HCEC 1CT (cell line): ENCODE measurements around the gene CCDC38.

Experiments used
- DNase-seq: peaks from one replicate; pipeline ENCODE4 v3.0.0-alpha.2; 2017

Gene CCDC38

DNA sequence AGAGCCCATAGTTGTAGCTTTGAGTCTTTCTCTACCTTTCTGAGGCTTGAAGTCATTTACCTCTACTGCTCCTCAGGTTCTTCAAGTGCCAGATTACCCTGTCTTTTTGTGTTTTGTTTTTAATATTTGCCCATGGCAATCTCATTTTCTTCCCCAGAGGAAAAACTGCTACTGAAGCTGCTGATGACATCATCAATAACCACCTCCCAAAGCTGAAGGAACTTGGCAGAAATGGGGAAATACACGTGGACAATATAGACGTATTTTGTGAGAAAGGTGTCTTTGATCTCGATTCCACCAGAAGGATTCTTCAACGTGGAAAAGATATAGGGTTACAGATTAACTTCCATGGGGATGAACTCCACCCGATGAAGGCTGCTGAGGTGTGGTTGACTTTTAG, 17.8 kb upstream of the CCDC38 start:
- no peak for DNase-seq

DNA sequence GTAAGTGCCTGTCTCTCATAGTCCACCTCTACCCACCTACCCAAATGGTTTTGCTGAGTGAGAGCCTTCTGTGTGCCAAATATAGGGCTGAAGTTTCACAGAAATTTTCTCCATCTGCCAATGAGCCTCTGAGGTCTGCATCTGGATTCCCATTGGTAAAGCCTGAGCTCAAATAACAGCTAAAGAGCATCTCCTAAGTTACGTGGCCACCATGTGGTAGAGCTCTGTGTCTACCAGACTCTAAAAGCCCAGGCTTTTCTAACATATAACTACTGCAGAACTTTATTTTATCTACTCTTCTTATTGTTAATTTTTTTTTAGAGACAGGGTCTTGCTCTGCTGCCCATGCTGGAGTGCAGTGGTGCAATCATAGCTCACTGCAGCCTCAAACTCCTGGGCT, 16.7 kb upstream of the CCDC38 start:
- DNase-seq: peak; percentile 21

DNA sequence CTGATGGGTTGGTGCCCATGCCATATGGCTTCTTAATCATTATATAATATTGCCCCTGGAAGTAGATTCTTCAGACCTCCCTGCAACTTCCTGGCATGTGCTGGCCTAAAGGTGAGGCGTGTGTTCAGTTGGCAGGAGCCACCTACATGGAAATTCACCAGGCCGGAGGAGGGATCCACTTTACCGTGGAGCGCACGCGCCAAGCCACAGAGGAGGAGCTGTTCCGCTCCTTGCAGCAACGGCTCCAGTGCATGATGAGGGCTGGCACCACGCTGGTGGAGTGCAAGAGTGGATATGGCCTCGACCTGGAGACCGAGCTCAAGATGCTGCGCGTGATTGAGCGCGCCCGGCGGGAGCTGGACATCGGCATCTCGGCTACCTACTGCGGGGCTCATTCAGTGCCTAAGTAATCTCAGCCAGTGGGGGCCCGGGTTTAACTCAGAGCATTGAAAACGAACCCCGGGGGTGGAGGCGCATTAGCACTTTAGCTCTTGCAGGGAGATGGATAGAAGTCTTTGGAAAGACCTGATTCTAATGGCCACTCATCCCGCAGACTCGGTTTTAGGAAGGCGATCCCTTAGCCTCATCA, 14.2 kb upstream of the CCDC38 start:
- no peak for DNase-seq

DNA sequence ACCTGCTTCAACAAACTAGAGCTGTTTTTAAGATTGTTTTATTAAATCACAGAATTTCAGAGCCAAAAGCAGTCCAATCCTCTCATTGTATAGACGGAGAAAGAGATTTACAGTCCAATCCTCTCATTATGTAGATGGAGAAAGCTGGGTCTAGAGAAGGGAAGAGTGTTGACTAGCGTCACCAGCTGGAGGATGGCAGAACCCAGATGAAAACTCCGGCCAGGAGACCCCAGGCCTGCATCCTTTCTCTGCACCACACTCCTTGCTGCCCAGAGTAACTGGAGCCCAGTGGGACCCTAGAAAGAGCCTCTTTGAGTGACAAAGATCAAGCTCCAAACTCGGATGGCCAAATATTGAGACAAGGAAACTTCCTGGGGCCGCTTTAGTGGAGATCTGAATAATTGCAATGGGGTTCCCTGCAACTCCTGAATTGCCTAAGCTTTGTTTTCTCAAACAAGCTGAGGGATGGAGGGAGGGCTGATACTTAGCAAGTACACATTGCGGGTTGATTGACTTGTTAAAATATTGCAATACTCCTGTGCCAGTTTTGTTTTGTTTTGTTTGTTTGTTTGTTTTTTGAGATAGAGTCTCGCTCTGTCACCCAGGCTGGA, 13.2 kb upstream of the CCDC38 start:
- no peak for DNase-seq

DNA sequence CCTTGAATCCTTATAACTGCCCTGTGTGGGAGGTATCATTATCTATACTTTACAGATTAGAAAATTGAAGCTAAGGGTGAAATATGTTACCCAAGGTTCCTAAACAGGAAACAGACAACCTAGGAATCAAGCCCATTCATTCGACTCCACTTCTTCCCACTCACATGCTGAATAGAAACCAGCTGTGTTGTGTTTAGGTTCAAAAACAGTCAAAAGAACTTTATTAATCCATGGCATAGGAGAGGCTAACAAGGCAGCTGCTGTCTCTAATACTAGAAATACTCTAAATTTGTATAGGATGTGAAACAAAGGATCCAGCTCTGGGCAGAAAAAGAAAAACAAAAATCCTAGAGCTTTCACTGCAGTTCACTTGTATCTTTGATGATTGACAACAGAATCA, 10.6 kb upstream of the CCDC38 start:
- no peak for DNase-seq

DNA sequence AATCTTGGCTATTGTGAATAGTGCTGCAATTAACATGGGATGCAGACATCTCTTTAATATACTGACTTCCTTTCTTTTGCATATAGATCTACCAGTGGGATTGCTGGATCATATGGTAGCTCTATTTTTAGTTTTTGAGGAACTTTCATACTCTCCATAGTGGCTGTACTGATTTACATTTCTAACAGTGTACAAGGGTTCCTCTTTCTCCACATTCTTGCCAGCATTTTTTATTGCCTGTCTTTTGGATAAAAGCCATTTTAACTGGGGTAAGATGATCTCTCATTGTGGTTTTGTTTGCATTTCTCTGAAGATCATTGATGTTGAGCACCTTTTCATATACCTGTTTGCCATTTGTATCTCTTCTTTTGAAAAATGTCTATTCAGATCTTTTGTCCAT, 9.1 kb upstream of the CCDC38 start:
- DNase-seq: no peak

DNA sequence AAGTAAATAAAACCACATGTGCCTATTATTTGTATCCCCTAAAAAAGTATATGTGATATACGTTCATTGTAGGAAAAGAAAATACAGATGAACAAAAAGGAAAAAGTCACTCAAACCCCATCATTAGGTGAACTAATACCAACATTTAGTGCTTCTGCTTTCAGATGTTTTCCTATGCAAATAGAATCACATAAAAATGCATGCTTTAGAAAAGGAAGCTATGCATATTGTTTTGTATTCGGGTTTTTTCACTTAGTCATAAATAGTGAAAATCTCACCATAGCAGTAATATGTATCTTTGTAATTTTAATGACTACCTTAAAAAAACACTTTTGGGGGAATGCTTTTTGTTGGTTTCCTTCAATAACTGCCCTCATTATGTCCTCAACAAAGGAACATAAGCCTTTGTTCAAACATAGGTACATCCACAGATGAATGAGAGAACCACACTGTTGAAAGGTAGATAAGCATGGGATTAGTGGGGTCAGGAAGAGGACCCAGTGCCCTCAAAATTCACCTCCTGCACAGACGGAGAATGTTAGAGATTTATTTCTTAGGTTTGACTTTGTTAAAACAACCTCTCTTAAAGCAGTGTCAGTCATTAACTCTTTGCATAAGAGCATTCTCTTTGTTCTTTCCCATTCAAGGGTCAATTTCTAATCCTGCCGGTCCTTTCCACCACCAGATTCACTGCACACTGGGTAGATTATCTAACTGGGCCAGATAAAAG, 7.2 kb upstream of the CCDC38 start:
- no peak for DNase-seq

DNA sequence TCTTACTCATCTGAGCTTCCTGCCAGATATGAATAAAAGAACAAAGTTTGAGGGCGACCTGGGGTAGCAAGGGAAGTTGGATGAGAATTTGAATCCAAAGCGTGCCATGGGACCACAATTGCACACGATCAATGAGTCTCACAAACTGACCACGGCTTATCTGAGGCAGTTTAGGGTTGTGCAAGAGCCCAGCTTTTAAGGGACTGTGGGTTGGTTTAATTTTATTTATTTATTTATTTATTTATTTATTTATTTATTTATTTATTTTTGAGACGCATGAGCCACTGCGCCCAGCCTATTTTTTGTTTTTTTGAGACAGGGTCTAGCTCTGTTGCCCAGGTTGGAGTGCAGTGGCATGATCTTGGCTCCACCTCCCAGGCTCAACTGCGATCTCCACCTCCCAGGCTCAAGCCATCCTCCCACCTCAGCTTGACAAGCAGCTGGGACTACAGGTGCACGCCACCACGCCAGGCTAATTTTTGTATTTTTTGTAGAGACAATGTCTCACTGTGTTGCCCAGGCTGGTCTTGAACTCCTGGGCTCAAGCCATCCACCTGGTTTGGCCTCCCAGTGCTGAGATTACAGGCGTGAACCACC, 1.8 kb upstream of the CCDC38 start:
- no peak for DNase-seq

DNA sequence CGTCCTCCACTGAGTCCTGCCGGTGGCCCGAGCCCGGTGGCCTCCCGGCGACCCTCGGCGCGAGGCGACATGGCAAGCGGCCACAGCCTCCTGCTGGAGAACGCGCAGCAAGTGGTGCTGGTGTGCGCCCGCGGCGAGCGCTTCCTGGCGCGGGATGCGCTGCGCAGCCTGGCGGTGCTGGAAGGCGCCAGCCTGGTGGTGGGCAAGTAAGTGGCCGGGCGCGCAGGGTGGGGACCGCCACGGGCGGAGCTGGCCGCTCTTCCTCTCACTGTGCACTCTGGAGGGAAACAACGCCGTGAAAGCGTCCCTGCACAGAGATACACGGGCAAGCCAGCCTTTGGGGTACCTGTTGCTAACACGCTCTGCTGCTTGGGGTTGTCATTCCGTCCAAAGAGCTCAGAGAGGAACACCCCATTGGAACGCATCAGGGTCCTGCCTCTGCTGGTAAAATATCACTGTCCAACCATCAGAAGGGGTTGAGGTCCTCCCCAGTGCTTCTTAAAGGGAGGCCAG, 972 bp upstream of the CCDC38 start, which contains the start of gene AMDHD1:
Gene AMDHD1, plus strand, starts transcription at position 2 of the 513 bp plus-strand sequence. Its CDS starts 68 bp downstream, at position 70.
- DNase-seq: peak; percentile 46

DNA sequence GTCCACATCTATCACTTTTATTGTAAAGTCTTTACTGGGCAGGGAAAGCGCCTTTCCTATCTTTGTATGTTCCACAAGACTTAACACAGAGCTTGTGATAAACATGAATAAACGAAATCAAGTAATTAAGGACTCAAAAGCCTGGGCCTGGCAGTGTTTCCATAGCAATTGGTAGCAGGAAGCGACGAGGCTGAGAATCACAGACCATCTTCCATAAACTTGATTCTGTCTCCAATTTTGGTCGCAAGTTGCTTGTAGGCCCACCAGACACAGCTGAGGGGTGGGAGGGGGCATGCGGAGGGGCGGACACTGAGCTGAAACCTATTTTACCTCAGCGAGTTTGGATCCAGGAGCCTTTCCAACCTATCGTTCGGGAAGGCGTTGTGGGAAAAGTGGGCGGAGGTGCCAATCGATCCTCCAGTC, 302 bp downstream of the CCDC38 start:
- no peak for DNase-seq

DNA sequence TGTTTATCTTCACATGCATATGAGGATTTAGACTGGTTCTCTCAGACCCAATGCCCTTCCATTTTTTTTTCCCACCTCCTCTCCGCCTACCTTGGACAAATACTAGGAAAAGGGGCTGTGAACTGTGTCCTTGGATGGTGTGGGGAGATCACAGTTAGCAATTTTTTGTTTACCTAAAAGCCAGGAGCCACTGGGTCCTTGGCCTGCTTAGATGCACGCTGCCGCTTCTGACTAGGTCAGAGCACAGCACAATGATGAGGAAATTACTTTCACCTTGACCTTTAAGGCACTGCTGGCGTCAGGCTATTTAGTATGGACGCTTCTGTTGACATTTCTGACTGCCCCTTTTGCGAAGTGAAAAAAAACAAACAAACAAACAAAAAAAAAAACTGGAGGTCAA, 1.9 kb downstream of the CCDC38 start:
- DNase-seq: no peak

DNA sequence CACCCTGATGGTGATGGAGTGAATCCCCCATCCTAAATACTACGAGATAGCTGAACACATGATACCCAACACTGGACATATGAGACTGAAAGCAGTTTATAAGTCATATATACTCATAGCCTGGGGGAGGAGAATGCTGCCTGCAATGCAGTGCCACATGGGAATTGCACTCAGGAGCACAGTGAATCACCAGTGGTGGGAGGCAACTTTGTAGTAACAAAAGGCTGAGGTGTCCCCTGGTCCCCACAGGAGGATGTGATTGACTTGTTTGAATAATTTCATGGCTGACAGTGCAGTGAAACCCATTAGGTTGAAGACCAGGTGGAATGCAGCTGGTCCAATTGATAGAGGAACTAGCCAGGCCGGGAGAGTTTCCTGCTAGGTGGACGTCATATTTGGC, 20.2 kb downstream of the CCDC38 start:
- no peak for DNase-seq

DNA sequence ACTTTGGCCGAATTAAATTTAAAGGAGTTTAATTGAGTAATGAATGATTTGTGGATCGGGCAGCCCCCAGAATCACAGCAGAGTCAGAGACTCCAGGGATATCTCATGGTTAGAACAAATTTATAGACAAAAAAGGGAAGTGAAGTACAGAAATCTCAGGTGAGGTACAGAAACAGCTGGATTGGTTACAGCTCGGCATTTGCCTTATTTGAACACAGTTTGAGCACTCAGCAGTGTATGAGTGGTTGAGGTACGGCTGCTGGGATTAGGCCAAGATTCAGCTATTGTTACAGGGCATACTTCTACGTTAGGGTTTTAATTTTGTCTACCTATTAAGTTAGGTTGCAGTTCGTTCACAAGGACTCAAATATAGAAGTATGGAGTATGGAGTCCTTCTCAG, 23.3 kb downstream of the CCDC38 start:
- DNase-seq: no peak

DNA sequence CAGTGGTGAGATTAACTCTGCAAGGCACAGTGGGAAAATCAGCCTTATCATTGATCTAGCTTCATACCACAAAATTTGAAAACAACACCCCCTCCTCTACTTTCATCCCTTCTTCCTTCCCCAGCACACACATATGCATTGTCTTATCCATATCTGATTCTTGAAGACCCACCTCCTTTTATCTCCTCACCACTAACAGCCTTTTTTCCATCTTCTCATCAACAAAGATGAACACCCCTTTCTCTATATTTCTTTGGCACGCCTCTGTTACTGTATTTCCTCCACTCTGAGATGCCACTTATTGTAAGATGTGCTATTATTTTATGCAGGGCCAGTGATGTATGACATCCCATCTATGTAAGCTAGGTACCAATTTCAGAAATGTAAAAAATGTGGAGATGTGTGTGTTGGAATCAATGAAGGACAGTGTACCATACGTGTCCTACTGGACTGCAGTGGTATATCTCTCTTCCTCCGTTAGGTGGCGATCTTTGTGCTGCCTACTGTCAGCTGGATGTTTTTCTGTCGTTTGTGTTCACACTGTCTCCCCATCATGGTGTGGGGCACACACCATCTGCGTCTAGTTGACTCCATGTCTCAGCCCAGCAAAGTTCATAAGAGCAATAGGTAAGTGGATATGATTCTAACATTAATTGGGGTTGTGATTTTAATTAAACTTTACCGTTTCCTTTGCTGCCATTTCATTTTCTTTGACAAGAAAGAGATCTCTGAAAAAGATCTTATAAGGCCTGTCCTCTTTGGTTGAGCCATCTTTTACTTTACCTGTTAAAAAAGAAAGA, 24.0 kb downstream of the CCDC38 start:
- peak; percentile 61 for DNase-seq

DNA sequence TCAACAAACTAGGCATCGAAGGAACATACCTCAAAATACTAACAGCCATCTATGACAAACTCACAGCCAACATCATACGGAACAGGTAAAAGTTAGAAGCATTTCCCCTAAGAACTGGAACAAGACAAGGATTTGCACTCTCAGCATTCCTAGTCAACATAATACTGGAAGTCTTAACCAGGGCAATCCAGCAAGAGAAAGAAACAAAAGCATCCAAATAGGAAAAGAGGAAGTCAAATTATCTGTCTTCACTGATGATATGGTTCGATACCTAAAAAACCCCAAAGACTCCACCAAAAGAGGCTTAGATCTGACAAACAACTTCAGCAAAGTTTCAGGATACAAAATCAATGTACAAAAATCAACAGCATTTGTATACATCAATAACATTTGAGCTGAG, 32.5 kb downstream of the CCDC38 start:
- no peak for DNase-seq

DNA sequence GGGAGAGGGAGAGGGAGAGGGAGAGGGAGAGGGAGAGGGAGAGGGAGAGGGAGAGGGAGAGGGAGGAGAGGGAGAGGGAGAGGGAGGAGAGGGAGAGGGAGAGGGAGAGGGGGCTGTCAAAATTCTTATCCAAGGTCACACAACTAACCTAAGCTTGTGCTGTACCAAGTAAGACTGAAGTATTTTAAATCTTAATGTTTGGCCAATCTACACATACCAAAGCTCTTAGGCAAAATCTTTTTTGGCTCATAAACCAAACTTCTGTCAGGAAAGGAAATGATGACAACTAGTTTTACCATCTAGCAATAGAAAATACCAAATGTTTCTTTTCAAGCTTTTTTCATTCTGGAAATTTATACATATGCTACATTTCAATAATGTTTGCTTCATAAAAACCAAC, 33.8 kb downstream of the CCDC38 start:
- DNase-seq: peak; percentile 47

DNA sequence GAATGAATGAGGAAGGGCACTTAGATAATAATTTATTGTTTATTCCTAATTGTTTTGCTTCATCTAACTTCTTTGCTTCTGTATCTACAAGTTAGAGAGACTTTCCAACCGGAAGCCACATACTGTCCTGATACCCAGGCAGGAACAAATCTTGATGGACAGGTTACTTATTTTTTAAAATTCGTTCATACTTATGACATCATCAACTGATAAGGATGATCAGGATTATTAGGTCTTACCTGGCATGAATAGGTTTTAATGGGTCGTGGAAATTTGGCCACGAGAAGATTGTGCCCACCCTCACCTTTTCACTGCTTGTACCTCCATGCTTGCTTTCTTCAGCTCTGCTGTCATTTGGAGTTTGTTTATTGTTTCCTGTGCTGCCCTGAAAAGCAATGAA, 44.3 kb downstream of the CCDC38 start:
- DNase-seq: no peak

DNA sequence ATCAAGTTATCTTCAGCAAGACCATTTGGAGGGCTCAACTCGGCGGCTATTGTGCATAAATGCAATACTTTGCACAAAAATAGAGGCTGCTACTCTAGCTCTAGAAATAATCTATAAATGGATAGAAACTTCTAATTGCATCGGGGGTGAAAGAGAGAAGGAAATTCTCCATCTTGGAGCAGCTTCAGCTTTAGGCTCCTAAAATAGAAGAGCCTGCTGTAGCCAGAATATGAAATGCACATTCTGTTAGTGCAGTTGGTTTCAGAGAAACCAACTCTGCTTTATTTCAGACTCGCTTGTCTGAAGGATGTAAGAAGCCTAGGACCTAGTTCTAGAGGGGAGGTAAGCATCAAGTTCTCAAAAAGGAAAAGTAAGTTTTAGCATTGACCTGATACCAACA, 45.6 kb downstream of the CCDC38 start:
- no peak for DNase-seq

DNA sequence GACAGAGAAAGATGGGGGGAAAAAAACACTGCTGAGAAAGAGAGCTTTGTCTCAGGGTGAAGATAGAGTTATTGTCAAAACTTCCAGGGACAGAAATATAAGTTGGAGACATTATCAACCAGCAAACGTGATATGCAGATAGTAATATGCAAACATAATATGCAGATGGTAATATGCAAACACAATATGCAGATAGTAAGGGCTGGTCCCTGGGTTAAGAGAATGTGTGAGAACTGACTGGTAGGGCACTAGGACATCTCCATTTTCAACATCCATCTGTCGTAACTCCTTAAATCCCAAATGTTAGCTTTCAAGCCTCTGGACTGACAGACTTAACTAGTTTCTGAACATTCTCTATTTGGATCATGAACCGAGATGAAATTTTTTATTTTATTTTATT, 51.5 kb downstream of the CCDC38 start:
- DNase-seq: no peak

DNA sequence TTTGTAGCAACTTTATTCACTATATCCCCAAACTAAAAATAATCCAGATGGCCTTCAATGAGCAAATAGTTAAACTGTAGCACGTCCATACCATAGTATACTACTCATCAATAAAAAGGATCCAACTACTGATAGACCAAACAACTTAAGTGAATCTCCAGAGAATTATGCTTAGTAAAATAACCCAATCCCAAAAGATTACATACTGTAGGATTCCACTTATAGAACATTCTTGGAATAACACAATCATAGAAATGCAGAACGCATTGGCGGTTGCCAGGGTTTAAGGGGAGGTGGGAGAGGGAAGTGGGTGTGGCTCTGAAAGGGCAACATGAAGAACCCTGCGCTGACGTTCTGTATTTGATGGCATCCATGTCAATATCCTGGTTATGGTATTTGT, 55.1 kb downstream of the CCDC38 start:
- no peak for DNase-seq

DNA sequence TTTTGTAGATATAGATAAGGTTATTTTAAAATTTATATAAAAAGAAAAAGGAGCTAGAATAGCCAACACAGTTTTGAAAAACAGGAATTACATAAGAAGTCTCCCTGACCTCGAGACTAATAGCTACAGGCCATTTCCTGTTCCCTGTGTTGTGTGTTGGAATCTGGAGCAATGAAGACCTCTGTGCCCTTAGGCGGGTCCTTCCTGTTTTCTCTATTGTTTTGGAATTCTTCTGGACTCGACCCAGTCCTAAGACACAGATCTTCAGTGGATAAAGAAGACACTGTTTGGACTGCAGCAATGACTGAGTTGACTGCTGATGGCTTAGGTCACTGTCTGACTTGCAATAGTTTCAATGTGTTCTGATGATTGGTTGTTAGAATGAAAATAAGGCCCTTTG, 57.4 kb downstream of the CCDC38 start:
- no peak for DNase-seq

DNA sequence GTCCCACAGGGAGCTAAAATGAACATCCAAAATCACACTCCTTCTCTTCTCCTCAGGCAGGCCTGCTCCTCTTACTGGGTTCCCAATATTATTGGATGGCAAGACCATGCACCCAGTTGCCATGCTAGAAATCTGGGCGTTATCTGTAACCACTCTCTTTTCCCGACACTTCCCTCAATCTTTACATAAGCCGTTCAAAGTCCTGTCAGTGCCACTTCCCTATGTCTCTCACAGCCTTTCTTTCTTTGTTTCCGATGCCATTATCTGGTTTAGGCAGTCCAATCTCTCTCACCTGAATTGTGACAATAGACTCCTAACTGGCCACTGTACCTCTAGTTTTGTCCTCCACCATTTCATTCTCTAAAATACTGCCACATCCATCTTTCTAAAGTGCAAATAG, 59.5 kb downstream of the CCDC38 start:
- DNase-seq: no peak

DNA sequence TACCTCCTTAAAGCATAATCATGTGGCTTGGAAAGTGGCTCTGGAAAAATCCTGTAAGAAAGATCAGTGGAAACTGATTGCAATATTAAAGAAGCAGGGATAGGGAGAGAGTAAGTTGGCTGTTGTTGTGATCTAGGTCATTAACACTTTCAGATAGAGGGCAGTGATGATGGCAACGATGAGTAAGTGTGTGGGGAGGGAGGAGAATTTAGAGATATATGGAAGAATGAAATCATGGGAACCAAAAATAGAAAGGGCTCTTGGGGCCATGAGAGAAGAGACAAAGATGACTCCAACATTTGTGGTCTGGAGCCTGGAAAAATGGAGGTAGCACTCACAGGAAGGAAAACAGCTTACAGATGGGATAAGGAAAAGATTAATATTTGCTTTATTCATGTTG, 60.3 kb downstream of the CCDC38 start:
- DNase-seq: peak; percentile 45
